ENCODE data around the gene MS4A6A.

The MS4A6A gene

DNA sequence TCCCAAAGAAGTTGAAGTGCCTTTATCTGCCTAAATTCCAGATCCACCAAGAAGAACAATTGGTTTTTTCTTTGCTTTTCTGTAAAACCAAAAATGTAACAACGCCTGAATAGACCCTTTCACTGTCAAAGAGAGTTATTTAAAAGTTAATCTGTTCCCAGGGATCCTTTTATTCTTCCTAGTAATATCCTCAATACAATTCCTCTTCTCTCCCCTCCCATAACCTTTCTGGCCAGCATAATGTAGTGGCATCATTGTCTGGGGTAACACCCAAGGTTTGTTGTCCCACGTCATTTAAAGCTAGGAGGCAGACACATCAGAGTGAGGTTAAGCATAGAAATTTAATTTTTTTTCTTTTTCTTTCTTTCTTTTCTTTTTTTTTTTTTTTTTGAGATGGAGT is 54.5 kb downstream of the MS4A6A start:
- no peak for DNase-seq (ENCODE audit: low read depth in 2 of 2)

- no peak for DNase-seq (ENCODE audit: low read depth in 2 of 2)
Observed at GRCh38 chr11:60127311-60127811, 55.5 kb downstream of the MS4A6A start.

DNA sequence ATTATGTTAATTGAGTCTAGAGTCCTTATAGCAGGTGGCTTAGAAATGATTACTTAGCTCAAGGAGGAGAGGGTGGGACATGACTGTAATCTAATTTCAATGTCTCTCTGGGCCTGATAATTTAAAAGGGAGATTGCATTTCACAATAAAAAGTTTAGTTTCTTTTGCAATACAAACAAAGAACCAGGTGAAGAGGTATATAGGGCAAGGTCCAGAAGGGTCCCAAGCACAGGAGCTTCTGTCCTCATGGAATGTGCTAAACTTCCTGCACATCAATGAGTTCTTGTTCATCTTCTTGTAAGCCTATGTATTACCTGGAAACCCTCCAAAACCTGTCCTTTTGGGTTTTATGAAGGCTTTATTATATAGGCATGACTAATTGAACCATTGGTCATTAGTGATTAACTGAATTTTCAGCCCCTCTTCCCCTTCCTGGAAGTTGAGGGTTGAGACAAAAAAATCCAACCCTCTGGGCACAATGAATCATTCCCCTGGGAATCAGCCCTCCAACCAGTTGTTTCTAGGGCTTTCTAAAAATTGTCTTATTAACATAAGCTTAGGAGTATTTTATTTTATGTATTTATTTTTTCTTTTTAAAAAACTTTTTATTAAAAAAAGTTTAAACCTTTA is 56.8 kb downstream of the MS4A6A start:
- no peak for DNase-seq (ENCODE audit: low read depth in 2 of 2)

DNA sequence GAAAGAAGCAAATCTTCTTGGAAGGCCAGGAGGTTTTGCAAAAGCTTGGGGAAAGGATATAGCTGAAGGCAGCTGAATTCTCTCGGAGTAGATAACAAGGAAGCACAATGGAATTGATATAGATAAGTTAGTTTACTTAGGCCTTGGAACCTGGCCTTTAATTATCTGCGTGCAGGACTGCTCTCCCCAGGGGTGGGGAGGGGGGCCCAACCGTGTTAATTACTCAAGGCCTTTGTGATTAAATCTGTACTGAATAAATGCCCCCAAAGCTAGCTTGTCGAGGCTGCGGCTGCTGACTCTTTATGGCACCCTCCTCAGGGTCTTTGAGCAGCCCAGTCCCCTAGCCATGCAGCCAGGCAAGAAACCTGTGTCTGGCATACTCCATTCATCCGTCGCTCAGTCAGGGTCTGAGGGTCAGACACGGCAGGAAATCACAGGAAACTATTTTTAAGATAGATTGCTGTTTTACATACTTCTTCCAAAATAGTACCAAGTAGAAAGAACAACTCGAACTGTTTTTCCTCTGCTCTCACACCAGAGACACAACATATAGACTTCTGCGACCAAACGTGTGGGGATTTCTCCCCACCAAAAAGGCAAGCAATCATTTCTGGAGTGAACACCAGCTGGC is 58.0 kb downstream of the MS4A6A start:
- DNase-seq (ENCODE audit: low read depth in 2 of 2): no peak
